Measurements from ENCODE around the gene OR1E1.

DNA sequence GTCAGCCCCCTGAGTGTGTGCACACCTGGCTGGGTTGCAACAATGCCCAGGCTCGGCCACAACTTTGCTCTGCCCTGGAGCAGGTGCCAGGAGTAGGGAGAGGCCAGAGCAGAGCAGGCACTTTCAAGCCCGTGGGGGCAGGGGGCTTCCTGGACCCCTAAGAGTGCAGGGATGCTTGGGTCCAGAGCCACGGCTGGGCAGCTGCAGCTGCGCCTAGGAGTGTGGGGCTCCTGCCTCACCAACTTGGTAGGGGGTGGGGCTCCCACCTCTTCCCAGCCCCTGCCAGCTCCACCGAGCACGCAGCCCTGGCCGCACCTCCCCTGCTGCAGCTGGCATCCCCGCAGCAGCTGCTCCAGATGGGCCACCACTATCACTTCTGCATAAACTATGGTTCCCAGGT lies 19.9 kb downstream of the OR1E1 start:
- TF ChIP-seq, protein P1, sequence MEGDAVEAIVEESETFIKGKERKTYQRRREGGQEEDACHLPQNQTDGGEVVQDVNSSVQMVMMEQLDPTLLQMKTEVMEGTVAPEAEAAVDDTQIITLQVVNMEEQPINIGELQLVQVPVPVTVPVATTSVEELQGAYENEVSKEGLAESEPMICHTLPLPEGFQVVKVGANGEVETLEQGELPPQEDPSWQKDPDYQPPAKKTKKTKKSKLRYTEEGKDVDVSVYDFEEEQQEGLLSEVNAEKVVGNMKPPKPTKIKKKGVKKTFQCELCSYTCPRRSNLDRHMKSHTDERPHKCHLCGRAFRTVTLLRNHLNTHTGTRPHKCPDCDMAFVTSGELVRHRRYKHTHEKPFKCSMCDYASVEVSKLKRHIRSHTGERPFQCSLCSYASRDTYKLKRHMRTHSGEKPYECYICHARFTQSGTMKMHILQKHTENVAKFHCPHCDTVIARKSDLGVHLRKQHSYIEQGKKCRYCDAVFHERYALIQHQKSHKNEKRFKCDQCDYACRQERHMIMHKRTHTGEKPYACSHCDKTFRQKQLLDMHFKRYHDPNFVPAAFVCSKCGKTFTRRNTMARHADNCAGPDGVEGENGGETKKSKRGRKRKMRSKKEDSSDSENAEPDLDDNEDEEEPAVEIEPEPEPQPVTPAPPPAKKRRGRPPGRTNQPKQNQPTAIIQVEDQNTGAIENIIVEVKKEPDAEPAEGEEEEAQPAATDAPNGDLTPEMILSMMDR (conservative IDR thresholded peaks at IDR 0.05 in 1 of 2, IDR thresholded peaks at IDR 0.05 in 1 of 2; ENCODE audit: low read depth in 1 of 2, low read length in 2 of 2) = no peak
- TF ChIP-seq EZH2 (IDR thresholded peaks at IDR 0.05; ENCODE audit: low read length, missing control alignments) = no peak
